AG10803 (cell line): ENCODE measurements around the gene COL16A1.

Source experiments
- DNase-seq: peaks from one replicate; pipeline ENCODE4 v3.0.0; 2010; ENCODE audit warnings: low read depth
- H3K4me3 ChIP-seq: 2 replicates; pipeline ENCODE4 v1.5.1; 2011; ENCODE audit warnings: mild to moderate bottlenecking, low read length, control low read depth
- TF ChIP-seq, protein P1 (sequence below): conservative IDR thresholded peaks from 2 replicates; pipeline ENCODE4 v1.5.1; 2011; ENCODE audit warnings: mild to moderate bottlenecking, low read length, control low read depth, inconsistent platforms

Gene COL16A1

DNA sequence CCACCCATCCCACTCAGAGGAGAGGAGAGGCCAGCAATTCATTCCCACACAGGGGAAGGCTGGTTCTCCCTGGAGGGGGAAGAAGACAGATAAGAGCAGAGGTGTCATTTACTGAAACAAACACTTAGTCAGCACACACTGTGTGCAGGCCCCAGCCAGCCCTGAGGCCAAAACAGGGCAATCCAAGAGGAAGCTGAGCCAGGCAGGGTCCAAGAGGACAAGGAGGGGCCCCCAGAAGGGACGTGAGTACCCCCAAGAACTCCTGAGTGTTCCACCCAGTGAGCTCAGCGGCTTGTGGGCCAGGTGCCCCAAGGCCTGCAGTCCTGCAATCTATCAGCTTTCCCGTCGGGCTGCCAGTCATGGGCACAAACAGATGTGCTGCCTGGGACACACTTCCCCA, 44.5 kb upstream of the COL16A1 start:
- DNase-seq = no peak
- TF ChIP-seq, protein P1, sequence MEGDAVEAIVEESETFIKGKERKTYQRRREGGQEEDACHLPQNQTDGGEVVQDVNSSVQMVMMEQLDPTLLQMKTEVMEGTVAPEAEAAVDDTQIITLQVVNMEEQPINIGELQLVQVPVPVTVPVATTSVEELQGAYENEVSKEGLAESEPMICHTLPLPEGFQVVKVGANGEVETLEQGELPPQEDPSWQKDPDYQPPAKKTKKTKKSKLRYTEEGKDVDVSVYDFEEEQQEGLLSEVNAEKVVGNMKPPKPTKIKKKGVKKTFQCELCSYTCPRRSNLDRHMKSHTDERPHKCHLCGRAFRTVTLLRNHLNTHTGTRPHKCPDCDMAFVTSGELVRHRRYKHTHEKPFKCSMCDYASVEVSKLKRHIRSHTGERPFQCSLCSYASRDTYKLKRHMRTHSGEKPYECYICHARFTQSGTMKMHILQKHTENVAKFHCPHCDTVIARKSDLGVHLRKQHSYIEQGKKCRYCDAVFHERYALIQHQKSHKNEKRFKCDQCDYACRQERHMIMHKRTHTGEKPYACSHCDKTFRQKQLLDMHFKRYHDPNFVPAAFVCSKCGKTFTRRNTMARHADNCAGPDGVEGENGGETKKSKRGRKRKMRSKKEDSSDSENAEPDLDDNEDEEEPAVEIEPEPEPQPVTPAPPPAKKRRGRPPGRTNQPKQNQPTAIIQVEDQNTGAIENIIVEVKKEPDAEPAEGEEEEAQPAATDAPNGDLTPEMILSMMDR = no peak
- no peak overlapping the region for H3K4me3 ChIP-seq

DNA sequence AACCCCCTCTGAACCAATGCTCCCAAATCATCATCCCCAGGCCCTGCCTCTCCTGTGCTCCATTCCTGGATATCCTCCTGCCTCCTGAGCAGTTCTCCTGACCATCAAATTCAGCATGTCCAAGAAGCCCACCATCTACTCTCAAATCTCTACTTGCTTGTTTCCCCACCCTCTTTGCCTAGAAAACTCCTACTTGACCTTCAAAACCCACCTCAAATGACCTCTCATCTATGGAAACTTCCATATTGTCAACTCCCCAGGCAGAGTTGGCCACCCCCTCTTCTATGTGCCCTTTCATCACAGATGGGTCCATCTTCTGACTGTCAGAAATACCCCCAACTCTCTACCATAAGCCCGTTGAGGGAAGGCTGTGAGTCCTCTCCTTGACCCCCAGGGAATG, 43.5 kb upstream of the COL16A1 start:
- TF ChIP-seq, protein P1 = no peak

DNA sequence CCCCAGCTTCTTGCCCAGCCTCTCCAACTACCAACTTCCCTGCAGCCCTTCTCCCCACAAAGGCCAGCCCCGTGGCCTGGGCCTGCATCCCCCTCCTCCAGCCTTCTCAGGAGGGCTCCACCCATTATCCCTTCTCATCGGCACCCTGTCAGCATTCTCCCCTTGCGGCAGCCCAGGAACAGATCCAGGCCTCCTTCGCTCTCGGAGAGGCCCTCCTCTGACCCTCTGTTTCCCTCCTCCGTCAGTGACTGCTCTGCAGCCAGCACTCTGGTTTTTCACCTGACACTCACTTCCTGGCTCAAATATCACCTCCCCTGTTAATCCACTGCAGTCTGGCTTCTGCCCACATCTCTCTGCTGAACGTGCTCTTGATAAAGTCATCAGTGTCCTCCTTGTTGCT, 42.9 kb upstream of the COL16A1 start:
- DNase-seq = no peak
- H3K4me3 ChIP-seq = no peak overlapping the region
- TF ChIP-seq, protein P1 = no peak

More for the DNA sequence above, 43.5 kb upstream of the COL16A1 start:
- no peak for DNase-seq
- H3K4me3 ChIP-seq = no peak overlapping the region

DNA sequence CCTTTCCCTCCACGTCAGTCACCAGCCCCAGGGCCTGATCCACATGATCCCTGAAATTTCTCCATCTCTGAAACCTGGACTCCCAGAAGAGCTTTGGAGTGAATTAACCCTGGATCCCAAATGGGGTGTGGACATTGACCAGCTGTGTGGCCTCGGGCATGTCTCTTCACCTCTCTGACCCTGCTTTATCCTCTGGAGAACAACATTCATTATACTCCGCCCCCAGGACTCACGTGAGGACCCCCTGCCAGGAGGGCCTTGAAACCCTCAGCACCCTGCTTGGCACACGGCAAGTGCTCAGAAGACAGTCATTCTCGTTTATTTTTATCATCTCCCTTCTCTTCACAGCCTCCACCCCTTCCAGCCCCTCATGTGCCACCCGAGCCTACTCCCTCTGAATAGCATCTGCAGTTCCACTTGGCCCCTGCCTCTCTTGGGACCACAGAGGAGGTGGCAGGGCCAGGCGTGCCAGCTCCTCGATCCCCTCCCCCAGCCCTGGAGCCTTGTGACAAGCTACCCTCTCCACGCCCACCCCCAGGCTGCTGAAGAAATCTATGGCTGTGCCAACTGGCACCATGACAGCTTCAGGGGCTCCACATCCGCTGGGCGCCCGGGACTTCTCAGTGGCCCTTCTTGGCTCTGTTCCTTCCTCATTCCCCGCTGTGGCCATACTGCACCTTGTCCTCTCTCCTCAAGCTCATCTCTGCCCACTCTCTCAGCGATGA, 42.3 kb upstream of the COL16A1 start:
- TF ChIP-seq, protein P1 = no peak
- H3K4me3 ChIP-seq = no peak overlapping the region
- no peak for DNase-seq

DNA sequence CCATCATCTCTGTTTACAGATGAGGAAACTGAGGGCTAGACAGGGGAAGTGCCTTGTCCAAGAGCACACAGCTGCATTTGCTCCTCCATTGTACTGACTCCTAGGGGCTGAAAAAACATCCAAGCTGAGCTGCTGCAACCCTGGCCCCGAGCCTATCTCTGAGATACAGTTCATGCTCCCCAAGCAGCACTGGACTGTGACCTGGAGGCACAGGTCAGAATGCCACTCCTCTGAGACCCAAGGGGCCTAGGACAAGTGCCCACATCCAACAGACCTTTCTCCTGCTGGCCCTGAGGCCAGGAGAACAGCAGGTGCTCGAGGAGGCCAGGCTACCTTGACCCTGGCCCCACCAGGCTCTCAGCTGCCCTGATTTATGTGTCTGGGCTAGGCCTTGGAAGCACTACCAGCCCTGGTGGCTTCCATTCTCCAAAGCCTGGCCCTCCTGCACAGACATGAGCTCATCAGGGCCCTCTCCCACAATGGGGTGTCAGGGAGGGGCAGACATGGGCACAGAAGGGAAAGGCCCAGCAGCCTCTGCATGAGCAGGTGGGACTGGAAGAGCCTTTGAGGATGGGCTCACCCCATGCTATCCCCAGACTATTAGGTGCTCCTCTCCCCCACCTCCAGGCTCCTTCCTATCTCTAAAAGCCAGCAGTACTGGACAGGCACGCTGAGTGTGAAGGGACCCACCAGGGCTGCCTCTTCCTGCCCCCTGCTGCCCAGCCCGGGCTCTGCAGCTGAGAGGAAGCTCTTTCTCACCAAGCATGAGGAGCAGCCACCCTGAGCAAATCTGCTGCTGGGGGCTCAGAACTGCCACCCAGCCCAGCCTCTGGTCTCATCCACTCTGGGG, 41.5 kb upstream of the COL16A1 start:
- TF ChIP-seq, protein P1 = peak; percentile 86
- DNase-seq = peak; percentile 59
- no peak overlapping the region for H3K4me3 ChIP-seq

DNA sequence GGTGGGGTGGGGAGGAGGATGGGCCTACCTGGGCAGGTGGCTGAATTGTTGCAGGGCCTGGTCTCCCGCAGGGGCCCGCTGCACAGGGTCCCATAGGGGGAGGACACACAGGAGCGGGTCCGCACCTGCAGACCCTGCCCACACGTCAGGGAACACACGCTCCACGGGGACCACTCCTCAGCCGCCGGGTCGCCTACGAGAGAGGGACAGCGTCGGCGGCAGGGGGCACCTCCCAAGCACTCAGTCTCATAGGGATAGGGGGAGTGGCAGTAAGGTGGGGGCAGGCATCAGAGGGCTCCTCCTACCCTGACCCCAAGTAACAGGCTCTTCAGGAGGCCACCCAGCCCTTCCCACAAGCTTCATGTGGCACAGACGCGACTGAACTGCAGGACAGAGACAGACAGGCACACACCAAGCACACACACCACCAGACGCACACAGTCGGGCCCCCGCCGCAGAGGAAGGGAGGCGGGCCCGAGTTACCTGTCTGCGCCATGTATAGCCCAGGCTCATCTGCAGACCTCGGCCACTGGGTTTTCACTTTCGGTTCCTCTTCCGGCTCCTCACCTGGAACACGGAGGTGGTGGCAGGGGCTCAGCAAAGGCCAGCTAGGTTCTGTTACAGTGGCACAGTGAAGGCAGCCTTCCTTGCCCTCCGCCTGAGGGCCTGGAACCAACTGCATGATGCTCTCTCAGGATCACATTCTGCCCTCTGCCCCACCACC, 40.5 kb upstream of the COL16A1 start:
- no peak overlapping the region for H3K4me3 ChIP-seq

More for the DNA sequence above, 40.5 kb upstream of the COL16A1 start:
- TF ChIP-seq, protein P1 = no peak
- DNase-seq = no peak
